ENCODE measurements around the gene ARF5.

The ARF5 gene

GRCh38 chr7:127589896-127590295, 1.7 kb downstream of the ARF5 start:
- DNase-seq = no peak

GRCh38 chr7:127591189-127591588, 3.0 kb downstream of the ARF5 start:
- no peak for DNase-seq

- no peak for DNase-seq
These were observed 3.4 kb downstream of the ARF5 start for GRCh38 chr7:127591591-127591990.

GRCh38 chr7:127592550-127592949, 4.3 kb downstream of the ARF5 start:
- DNase-seq = no peak

- DNase-seq = no peak
These were observed 6.3 kb downstream of the ARF5 start for GRCh38 chr7:127594490-127594889.

- no peak for DNase-seq
These were observed 7.5 kb downstream of the ARF5 start for GRCh38 chr7:127595737-127596136.

- no peak for DNase-seq
These were observed 10.1 kb downstream of the ARF5 start for GRCh38 chr7:127598318-127598717.

- DNase-seq = no peak
These were observed 12.7 kb downstream of the ARF5 start for GRCh38 chr7:127600885-127601284.

- DNase-seq = no peak
These were observed 20.2 kb downstream of the ARF5 start for GRCh38 chr7:127608446-127608845.

GRCh38 chr7:127609297-127609696, 21.1 kb downstream of the ARF5 start:
- no peak for DNase-seq

- no peak for DNase-seq
These were observed 24.1 kb downstream of the ARF5 start for GRCh38 chr7:127612263-127612662.

GRCh38 chr7:127616724-127617123, 28.5 kb downstream of the ARF5 start:
- DNase-seq = no peak

- DNase-seq = no peak
These were observed 29.8 kb downstream of the ARF5 start, which contains the start of gene PAX4 for GRCh38 chr7:127618042-127618441. PAX4 (minus strand) TSS chr7:127618142; CDS start chr7:127615928, 2,214 bp downstream.

GRCh38 chr7:127618775-127619174, 30.6 kb downstream of the ARF5 start:
- DNase-seq = no peak

GRCh38 chr7:127619681-127620405, 31.6 kb downstream of the ARF5 start:
- DNase-seq = no peak

GRCh38 chr7:127620406-127621233, 32.4 kb downstream of the ARF5 start:
- DNase-seq = no peak

- DNase-seq = no peak
These were observed 37.1 kb downstream of the ARF5 start for GRCh38 chr7:127625331-127625730.

- no peak for DNase-seq
These were observed 40.2 kb downstream of the ARF5 start for GRCh38 chr7:127628445-127628844.

- no peak for DNase-seq
These were observed 41.1 kb downstream of the ARF5 start for GRCh38 chr7:127629268-127629854.

GRCh38 chr7:127632276-127632910, 44.2 kb downstream of the ARF5 start:
- no peak for DNase-seq

- DNase-seq = no peak
These were observed 47.6 kb downstream of the ARF5 start for GRCh38 chr7:127635659-127636285.

- no peak for DNase-seq
These were observed 50.0 kb downstream of the ARF5 start for GRCh38 chr7:127638197-127638596.

All from NCI-H1694 (cell line).